NAMALWA (cell line): Measurements from ENCODE around the gene PRSS21.

Experiments
- DNase-seq: peaks from one replicate; pipeline ENCODE4 v3.0.0-alpha.2; 2015; ENCODE audit warnings: low spot score

Gene PRSS21

DNA sequence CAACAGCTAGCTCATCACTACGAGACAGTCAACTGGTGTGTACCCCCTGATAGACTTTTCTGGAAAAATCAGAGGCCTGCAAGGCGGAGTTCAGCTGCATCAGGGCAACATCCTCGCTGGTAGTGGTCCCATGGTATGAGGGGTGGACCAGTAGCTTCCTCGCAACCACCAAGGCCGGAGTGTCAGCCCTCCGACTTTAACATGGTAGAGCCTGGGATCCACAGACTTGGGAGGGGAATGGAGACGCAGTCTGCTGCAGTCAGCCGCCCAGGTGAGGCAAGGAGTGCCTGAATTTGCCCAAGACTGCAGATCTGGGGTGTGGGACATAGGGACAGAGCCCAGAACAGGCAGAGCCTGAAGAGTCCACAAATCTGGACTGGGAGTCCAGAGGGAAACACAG, 26.5 kb downstream of the PRSS21 start:
- no peak for DNase-seq

- DNase-seq, result no peak
Measured at GRCh38 chr16:2845116-2845515, 28.1 kb downstream of the PRSS21 start.

GRCh38 chr16:2846511-2847310, 29.7 kb downstream of the PRSS21 start:
- no peak for DNase-seq

DNA sequence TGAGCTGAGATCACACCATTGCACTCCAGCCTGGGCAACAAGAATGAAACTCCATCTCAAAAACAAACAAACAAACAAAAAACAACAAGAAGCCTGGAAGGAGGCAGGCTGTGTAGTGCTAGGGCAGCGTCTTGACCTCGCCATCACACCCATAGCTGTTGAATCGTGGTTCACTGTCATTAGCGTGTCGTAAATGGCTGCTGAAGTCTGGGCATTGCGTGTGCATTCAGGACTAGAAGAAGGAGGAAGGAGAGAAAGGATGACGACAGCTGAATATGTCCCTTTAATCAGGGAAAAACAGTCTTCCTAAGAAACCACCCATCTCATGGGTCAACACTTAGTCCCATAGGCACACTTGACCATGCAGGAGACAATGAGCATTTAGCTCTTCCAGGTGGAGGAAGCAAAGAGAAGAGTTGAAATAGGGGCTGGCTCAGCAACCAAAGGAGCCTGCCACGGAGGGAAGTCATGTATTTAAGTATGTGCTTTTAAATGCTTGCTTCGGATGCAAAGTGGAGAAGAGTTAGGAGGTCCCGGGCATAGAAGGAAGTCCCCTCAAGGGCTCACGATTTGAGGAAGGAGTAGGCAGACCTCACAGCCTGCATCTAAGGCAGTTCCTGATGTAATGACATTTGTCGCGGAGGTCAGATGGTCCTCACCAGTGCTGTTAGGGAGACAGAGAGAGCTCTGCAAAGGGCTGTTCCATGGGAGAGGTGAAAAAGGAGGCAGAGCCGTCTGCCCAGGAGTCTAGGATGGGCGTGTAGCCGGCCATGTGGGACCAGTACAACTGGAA, 32.1 kb downstream of the PRSS21 start:
- DNase-seq, result no peak

- no peak for DNase-seq
Measured at GRCh38 chr16:2852003-2852730, 35.1 kb downstream of the PRSS21 start.

GRCh38 chr16:2852731-2853507, 35.9 kb downstream of the PRSS21 start:
- DNase-seq, result no peak

DNA sequence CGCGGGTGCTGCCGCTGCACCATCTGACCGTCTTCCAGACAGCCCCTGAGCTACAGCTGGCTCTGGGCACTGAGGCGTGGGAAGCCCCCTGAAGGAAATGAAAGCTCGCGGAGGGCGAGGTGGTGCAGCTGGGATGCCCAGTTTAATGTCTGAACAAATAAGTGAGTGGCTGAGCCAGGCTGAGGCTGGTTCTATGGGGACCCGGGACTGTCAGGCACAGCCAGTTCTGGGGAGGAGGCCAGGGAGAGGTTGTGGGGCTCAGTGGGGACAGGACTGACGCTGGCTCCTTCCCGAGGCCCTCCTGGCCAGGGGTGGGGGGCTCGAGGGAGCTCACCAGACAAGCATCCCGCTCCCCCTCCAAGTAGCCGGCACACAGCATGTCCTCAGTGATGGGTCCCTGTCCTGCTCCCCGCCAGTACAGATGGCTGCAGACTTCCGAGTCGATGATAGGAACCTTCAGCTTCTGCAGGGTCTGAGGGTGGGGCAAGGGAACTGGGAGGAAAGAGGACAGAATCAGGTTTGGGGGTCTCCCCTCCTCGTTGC, 36.6 kb downstream of the PRSS21 start:
- no peak for DNase-seq

- peak; percentile 51 for DNase-seq
Measured at GRCh38 chr16:2854700-2855309, 37.8 kb downstream of the PRSS21 start.

GRCh38 chr16:2855536-2855935, 38.5 kb downstream of the PRSS21 start:
- no peak for DNase-seq

GRCh38 chr16:2856061-2856670, 39.1 kb downstream of the PRSS21 start:
- peak; percentile 40 for DNase-seq

DNA sequence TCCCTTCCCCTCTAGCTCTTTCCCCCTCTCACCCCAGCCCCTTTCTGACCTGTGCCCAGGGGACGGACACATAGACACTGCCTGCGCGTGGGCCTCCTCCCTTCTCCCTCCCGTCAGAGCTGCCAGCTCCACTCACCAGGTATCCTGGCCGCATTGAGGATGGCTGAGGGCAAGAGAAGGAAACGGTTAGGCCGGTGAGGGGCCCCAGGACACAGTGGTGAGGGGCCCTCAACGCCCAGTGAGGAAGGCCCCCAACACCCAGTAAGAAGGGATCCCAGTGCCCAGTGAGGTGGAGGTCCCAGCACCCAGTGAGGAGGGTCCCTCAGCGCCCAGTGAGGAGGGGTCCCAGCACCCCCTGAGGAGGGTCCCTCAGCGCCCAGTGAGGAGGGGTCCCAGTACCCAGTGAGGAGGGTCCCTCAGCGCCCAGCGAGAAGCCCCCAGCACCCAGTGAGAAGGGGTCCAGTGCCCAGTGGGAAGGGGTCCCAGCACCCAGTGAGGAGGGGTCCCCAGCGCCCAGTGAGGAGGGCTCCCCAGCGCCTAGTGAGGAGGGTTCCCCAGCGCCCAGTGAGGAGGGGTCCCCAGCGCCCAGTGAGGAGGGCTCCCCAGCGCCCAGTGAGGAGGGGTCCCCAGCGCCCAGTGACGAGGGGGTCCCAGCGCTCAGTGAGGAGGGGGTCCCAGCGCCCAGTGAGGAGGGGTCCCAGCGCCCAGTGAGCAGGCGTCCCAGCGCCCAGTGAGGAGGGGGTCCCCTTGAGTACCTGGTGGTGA, 39.8 kb downstream of the PRSS21 start:
- DNase-seq, result no peak

- DNase-seq, result no peak
Measured at GRCh38 chr16:2857451-2858244, 40.6 kb downstream of the PRSS21 start, which contains the start of gene PRSS22. PRSS22 (minus strand) TSS chr16:2858170; CDS start chr16:2858104, 66 bp downstream.

- no peak for DNase-seq
Measured at GRCh38 chr16:2858245-2859025, 41.4 kb downstream of the PRSS21 start.

DNA sequence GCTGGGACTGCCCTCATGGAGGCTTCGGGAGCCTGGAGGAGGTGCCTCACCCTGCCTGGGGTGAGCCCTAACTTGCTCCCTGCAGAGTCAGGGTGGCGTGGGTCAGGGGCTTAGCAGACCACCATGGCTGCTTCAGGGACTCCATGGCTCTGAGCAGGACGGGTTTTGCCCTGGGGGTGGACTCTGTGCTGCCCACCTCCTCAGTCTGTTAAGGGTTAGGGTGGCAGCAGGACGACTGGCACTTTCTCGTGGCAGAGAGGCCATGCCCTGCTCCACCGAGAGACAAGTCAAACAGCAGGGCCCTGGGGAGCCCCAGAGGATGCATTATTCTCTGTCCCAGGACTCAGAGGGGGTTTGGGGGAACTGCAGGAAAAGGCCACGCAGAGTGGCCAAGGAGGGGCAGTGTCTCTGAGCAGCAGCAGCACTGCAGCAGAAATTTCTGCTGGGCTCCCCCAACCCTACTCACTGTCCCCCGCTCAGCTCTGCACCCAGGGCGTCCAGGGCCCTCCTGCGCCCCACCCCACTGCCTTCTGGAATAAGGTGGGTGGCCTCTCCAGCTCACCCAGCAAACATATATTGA, 42.7 kb downstream of the PRSS21 start:
- no peak for DNase-seq

- peak; percentile 35 for DNase-seq
Measured at GRCh38 chr16:2860826-2861567, 44.0 kb downstream of the PRSS21 start.

- no peak for DNase-seq
Measured at GRCh38 chr16:2865651-2866050, 48.6 kb downstream of the PRSS21 start.

DNA sequence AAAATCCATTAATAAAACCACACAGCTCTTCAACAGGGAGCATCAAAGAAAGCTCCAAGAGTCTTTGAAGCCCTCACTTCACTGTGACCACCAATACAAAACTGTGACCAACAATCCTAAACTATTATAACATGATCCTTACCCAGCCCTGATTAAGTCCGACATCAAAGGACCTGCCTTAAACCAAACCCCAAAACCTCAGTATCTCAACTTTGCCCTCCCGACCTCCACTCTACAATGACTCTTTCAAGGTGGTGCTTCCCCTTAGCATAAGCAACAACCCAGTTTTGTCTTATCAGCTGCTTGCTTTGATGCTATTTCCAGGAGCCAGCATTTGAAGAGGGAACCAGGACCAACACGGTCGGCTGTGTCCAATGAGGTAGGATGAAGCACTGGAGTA, 49.4 kb downstream of the PRSS21 start:
- no peak for DNase-seq
